ENCODE data around the gene IFNA14. TPM values are rescaled to one million over a fixed set of nuclear protein-coding genes. Genes with fewer than 3 reads are reported as not detected.
"Not testable (repeated sequence)": the region's sequence is repeated elsewhere in the genome, so short reads cannot be mapped to it uniquely, and the experiment has no call there.

The IFNA14 gene
- total and polyA plus RNA-seq, 8 donors = not detected

GRCh38 chr9:21194867-21195776 lies 44.7 kb downstream of the IFNA14 start:
- ATAC-seq = peak; percentile 92
- intact Hi-C loops (cut with DNase I) = not testable (repeated sequence)
- TF ChIP-seq, protein P1, sequence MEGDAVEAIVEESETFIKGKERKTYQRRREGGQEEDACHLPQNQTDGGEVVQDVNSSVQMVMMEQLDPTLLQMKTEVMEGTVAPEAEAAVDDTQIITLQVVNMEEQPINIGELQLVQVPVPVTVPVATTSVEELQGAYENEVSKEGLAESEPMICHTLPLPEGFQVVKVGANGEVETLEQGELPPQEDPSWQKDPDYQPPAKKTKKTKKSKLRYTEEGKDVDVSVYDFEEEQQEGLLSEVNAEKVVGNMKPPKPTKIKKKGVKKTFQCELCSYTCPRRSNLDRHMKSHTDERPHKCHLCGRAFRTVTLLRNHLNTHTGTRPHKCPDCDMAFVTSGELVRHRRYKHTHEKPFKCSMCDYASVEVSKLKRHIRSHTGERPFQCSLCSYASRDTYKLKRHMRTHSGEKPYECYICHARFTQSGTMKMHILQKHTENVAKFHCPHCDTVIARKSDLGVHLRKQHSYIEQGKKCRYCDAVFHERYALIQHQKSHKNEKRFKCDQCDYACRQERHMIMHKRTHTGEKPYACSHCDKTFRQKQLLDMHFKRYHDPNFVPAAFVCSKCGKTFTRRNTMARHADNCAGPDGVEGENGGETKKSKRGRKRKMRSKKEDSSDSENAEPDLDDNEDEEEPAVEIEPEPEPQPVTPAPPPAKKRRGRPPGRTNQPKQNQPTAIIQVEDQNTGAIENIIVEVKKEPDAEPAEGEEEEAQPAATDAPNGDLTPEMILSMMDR (IDR thresholded peaks at IDR 0.05) = peak; percentile 47 to 56

More at GRCh38 chr9:21194867-21195776, 44.7 kb downstream of the IFNA14 start:
- H3K36me3 ChIP-seq, H3K27ac ChIP-seq, H3K4me1 ChIP-seq, H3K9me3 ChIP-seq, H3K27me3 ChIP-seq, DNase-seq, H3K4me3 ChIP-seq: not testable (repeated sequence)

Other genes starting within 250 kb of the IFNA14 start
- 1 to 10 TPM; 6.3 to 8.4 TPM for gene HACD4, start 208.4 kb downstream of the IFNA14 start, total RNA-seq
- gene HACD4, start 208.4 kb downstream of the IFNA14 start, polyA plus RNA-seq (ENCODE audit: insufficient read length in 6 of 6) = 10 to 100 TPM in 4 of 6 donors, 1 to 10 TPM in 2; 9.4 to 12.2 (median 10.7) TPM
- gene IFNB1, start 162.1 kb downstream of the IFNA14 start, total RNA-seq = not detected
- not detected for gene IFNB1, start 162.1 kb downstream of the IFNA14 start, polyA plus RNA-seq (ENCODE audit: insufficient read length in 6 of 6)
- gene IFNW1, start 98.2 kb downstream of the IFNA14 start, total RNA-seq = not detected
- gene IFNW1, start 98.2 kb downstream of the IFNA14 start, polyA plus RNA-seq (ENCODE audit: insufficient read length in 6 of 6) = under 1 TPM in 3 of 6 donors, not detected in 3; 0.07 to 0.15 (median 0.09) TPM
- gene IFNA21, start 73.3 kb downstream of the IFNA14 start, total RNA-seq = not detected
- gene IFNA21, start 73.3 kb downstream of the IFNA14 start, polyA plus RNA-seq (ENCODE audit: insufficient read length in 6 of 6) = not detected
- not detected for gene IFNA4, start 52.4 kb downstream of the IFNA14 start, total RNA-seq
- not detected for gene IFNA4, start 52.4 kb downstream of the IFNA14 start, polyA plus RNA-seq (ENCODE audit: insufficient read length in 6 of 6)
- gene IFNA7, start 37.8 kb downstream of the IFNA14 start, total RNA-seq = not detected
- not detected for gene IFNA7, start 37.8 kb downstream of the IFNA14 start, polyA plus RNA-seq (ENCODE audit: insufficient read length in 6 of 6)
- not detected for gene IFNA10, start 32.9 kb downstream of the IFNA14 start, total RNA-seq
- not detected for gene IFNA10, start 32.9 kb downstream of the IFNA14 start, polyA plus RNA-seq (ENCODE audit: insufficient read length in 6 of 6)
- not detected for gene IFNA16, start 22.7 kb downstream of the IFNA14 start, total RNA-seq
- not detected for gene IFNA16, start 22.7 kb downstream of the IFNA14 start, polyA plus RNA-seq (ENCODE audit: insufficient read length in 6 of 6)
- gene IFNA17, start 11.8 kb downstream of the IFNA14 start, total RNA-seq = not detected
- not detected for gene IFNA17, start 11.8 kb downstream of the IFNA14 start, polyA plus RNA-seq (ENCODE audit: insufficient read length in 6 of 6)
- not detected for gene IFNA5, start 65.3 kb upstream of the IFNA14 start, total RNA-seq
- gene IFNA5, start 65.3 kb upstream of the IFNA14 start, polyA plus RNA-seq (ENCODE audit: insufficient read length in 6 of 6) = not detected
- gene KLHL9, start 95.4 kb upstream of the IFNA14 start, total RNA-seq = 10 to 100 TPM; 21.6 to 23.4 TPM
- gene KLHL9, start 95.4 kb upstream of the IFNA14 start, polyA plus RNA-seq (ENCODE audit: insufficient read length in 6 of 6) = 10 to 100 TPM; 39.1 to 45.5 (median 42.0) TPM
- not detected for gene IFNA6, start 110.9 kb upstream of the IFNA14 start, total RNA-seq
- gene IFNA6, start 110.9 kb upstream of the IFNA14 start, polyA plus RNA-seq (ENCODE audit: insufficient read length in 6 of 6) = not detected
- not detected for gene IFNA13, start 128.1 kb upstream of the IFNA14 start, total RNA-seq
- under 1 TPM in 1 of 6 donors, not detected in 5; 0.14 TPM for gene IFNA13, start 128.1 kb upstream of the IFNA14 start, polyA plus RNA-seq (ENCODE audit: insufficient read length in 6 of 6)
- not detected for gene IFNA2, start 145.4 kb upstream of the IFNA14 start, total RNA-seq
- gene IFNA2, start 145.4 kb upstream of the IFNA14 start, polyA plus RNA-seq (ENCODE audit: insufficient read length in 6 of 6) = under 1 TPM in 1 of 6 donors, not detected in 5; 0.13 TPM
- gene IFNA8, start 169.1 kb upstream of the IFNA14 start, total RNA-seq = not detected
- gene IFNA8, start 169.1 kb upstream of the IFNA14 start, polyA plus RNA-seq (ENCODE audit: insufficient read length in 6 of 6) = not detected
- gene IFNA1, start 200.4 kb upstream of the IFNA14 start, total RNA-seq = not detected
- not detected for gene IFNA1, start 200.4 kb upstream of the IFNA14 start, polyA plus RNA-seq (ENCODE audit: insufficient read length in 6 of 6)
- not detected for gene IFNE, start 242.3 kb upstream of the IFNA14 start, total RNA-seq
- gene IFNE, start 242.3 kb upstream of the IFNA14 start, polyA plus RNA-seq (ENCODE audit: insufficient read length in 6 of 6) = under 1 TPM; 0.10 to 0.58 (median 0.20) TPM

Measured in left lung (tissue), 10 donors.